IMR-90 (cell line): ENCODE data around the gene PLOD3. TPM values are rescaled to one million over a fixed set of nuclear protein-coding genes. Genes with fewer than 3 reads are reported as not detected.

Source experiments
- microRNA-seq, 2 experiments: library from miRNA; stranded (forward) in 1 of 2; unstranded in 1 of 2; fragments of 10-50 nt in 1 of 2; fragments of <30 nt in 1 of 2; gene quantifications in 1 of 2; microRNA quantifications in 1 of 2; one replicate each; pipeline versions ENCODE3 to v1.1.0; 2013 to 2020; ENCODE audit not compliant: insufficient read depth in 1 of 2, insufficient read length in 1 of 2, unreplicated experiment in 1 of 2
- polyA plus RNA-seq, 3 experiments: library from polyadenylated mRNA; depleted of rRNA; stranded (reverse); fragments of >200 nt; gene quantifications; 2 replicates each; pipeline ENCODE4 v1.2.3, GENCODE V29; 2012; ENCODE audit warnings: low replicate concordance in 1 of 3
- small RNA-seq, 5 experiments: library from RNA; depleted of rRNA; stranded (forward); fragments of <200 nt; gene quantifications; one replicate each; pipeline ENCODE3, GENCODE V24; 2012
- total RNA-seq: library from RNA; depleted of rRNA; stranded (reverse); fragments of >200 nt; gene quantifications from 2 replicates; pipeline ENCODE4 v1.2.3, GENCODE V29; 2012; rRNA removed

The PLOD3 gene
- total and polyA plus RNA-seq, 2 of the 4 experiments (the other 2 are of a cell fraction), result 21.7 to 159 TPM

Small RNA genes lying within 50 kb of the gene (microRNA-seq; reads per million reads assigned to microRNA genes)
- 0 to 1.0 reads per million in 2 experiments for gene MIR4653

Small RNA genes lying within 50 kb of the gene (small RNA-seq; reads per million reads assigned to genes)
- 0 to 0.65 (median 0) reads per million in 5 experiments for gene MIR4653

Other genes starting within 250 kb of the PLOD3 start
- not detected in 2 replicates for gene MUC12, start 248.0 kb downstream of the PLOD3 start, total RNA-seq
- 4.0 and 4.1 TPM in 2 replicates for gene MUC12, start 248.0 kb downstream of the PLOD3 start, polyA plus RNA-seq (2012; rRNA removed)
- not detected in 2 replicates for gene MUC17, start 197.5 kb downstream of the PLOD3 start, total RNA-seq
- under 0.01 TPM in 1 of 2 replicates, not detected in the other for gene MUC17, start 197.5 kb downstream of the PLOD3 start, polyA plus RNA-seq (2012; rRNA removed)
- gene TRIM56, start 132.1 kb downstream of the PLOD3 start, total RNA-seq, result 3.9 and 4.4 TPM in 2 replicates
- gene TRIM56, start 132.1 kb downstream of the PLOD3 start, polyA plus RNA-seq (2012; rRNA removed), result 4.7 and 5.9 TPM in 2 replicates
- gene SERPINE1, start 90.5 kb downstream of the PLOD3 start, total RNA-seq, result 1,441 and 1,485 TPM in 2 replicates
- 2,783 and 2,870 TPM in 2 replicates for gene SERPINE1, start 90.5 kb downstream of the PLOD3 start, polyA plus RNA-seq (2012; rRNA removed)
- gene AP1S1, start 63.1 kb downstream of the PLOD3 start, total RNA-seq, result 233 and 295 TPM in 2 replicates
- gene AP1S1, start 63.1 kb downstream of the PLOD3 start, polyA plus RNA-seq (2012; rRNA removed), result 178 and 187 TPM in 2 replicates
- gene VGF, start 52.0 kb downstream of the PLOD3 start, total RNA-seq, result 0.18 and 0.28 TPM in 2 replicates
- gene VGF, start 52.0 kb downstream of the PLOD3 start, polyA plus RNA-seq (2012; rRNA removed), result 0.50 and 0.59 TPM in 2 replicates
- not detected in 2 replicates for gene NAT16, start 37.3 kb downstream of the PLOD3 start, total RNA-seq
- gene NAT16, start 37.3 kb downstream of the PLOD3 start, polyA plus RNA-seq (2012; rRNA removed), result 0.03 and 0.05 TPM in 2 replicates
- gene MOGAT3, start 16.5 kb downstream of the PLOD3 start, total RNA-seq, result not detected in 2 replicates
- gene MOGAT3, start 16.5 kb downstream of the PLOD3 start, polyA plus RNA-seq (2012; rRNA removed), result not detected in 2 replicates
- gene ZNHIT1, start 584 bp upstream of the PLOD3 start, total RNA-seq, result 31.7 and 34.4 TPM in 2 replicates
- gene ZNHIT1, start 584 bp upstream of the PLOD3 start, polyA plus RNA-seq (2012; rRNA removed), result 47.1 and 62.9 TPM in 2 replicates
- gene CLDN15, start 20.2 kb upstream of the PLOD3 start, total RNA-seq, result 0.56 and 0.72 TPM in 2 replicates
- 5.4 and 6.7 TPM in 2 replicates for gene CLDN15, start 20.2 kb upstream of the PLOD3 start, polyA plus RNA-seq (2012; rRNA removed)
- 241 and 293 TPM in 2 replicates for gene FIS1, start 27.5 kb upstream of the PLOD3 start, total RNA-seq
- gene FIS1, start 27.5 kb upstream of the PLOD3 start, polyA plus RNA-seq (2012; rRNA removed), result 470 and 489 TPM in 2 replicates
- gene IFT22, start 104.2 kb upstream of the PLOD3 start, total RNA-seq, result 23.1 and 34.1 TPM in 2 replicates
- gene IFT22, start 104.2 kb upstream of the PLOD3 start, polyA plus RNA-seq (2012; rRNA removed), result 27.3 and 29.3 TPM in 2 replicates
- gene COL26A1, start 145.3 kb upstream of the PLOD3 start, total RNA-seq, result not detected in 2 replicates
- not detected in 2 replicates for gene COL26A1, start 145.3 kb upstream of the PLOD3 start, polyA plus RNA-seq (2012; rRNA removed)